ENCODE results near the gene U2AF1L4.

The U2AF1L4 gene

DNA sequence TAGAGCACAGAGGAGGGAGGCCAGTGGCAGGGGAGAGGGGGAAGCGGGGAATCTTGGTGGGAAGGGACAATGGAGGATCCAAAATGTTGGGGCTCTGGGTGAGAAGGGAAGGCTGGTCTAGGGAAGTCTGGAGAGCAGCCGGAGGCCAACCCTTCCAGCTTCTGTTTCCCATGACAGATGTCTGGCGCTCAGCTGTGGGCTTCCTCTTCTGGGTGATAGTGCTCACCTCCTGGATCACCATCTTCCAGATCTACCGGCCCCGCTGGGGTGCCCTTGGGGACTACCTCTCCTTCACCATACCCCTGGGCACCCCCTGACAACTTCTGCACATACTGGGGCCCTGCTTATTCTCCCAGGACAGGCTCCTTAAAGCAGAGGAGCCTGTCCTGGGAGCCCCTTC lies 1.3 kb upstream of the U2AF1L4 start:
- TF ChIP-seq POLR2A (IDR thresholded peaks at IDR 0.05; ENCODE audit: extremely low read depth, insufficient read length) (no peak), MYC (IDR thresholded peaks at IDR 0.05; ENCODE audit: low read depth, low read length) (no peak)
- TF ChIP-seq, protein P1, sequence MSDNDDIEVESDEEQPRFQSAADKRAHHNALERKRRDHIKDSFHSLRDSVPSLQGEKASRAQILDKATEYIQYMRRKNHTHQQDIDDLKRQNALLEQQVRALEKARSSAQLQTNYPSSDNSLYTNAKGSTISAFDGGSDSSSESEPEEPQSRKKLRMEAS (IDR thresholded peaks at IDR 0.05; ENCODE audit: low read depth, low read length), result no peak
- TF ChIP-seq, protein P2, sequence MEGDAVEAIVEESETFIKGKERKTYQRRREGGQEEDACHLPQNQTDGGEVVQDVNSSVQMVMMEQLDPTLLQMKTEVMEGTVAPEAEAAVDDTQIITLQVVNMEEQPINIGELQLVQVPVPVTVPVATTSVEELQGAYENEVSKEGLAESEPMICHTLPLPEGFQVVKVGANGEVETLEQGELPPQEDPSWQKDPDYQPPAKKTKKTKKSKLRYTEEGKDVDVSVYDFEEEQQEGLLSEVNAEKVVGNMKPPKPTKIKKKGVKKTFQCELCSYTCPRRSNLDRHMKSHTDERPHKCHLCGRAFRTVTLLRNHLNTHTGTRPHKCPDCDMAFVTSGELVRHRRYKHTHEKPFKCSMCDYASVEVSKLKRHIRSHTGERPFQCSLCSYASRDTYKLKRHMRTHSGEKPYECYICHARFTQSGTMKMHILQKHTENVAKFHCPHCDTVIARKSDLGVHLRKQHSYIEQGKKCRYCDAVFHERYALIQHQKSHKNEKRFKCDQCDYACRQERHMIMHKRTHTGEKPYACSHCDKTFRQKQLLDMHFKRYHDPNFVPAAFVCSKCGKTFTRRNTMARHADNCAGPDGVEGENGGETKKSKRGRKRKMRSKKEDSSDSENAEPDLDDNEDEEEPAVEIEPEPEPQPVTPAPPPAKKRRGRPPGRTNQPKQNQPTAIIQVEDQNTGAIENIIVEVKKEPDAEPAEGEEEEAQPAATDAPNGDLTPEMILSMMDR (IDR thresholded peaks at IDR 0.05; ENCODE audit: low read depth, low read length), result no peak
- peak overlapping the region; percentile 86 for H3K4me3 ChIP-seq (ENCODE audit: low read depth, low read length)
- no peak for DNase-seq (ENCODE audit: low read depth)

DNA sequence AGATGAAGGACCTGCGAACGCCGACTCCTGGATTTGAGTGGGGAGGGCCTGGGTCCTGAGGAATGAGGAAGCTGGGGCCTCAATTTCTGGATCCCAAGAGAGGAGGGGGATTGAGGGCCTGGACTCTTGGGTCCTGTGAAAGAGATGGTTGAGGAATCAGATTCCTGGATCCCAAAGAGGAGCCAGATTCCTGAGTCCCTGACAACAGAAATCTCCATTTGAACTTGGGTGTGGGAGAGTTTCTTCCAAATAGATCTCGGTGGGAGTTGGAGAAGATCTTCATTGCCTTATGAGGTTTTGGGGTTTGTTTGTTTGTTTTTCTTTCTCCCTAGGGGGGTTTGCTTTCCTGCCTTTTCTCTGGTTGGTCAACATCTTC lies 857 bp upstream of the U2AF1L4 start:
- no peak for DNase-seq (ENCODE audit: low read depth)
- peak overlapping the region; percentile 86 for H3K4me3 ChIP-seq (ENCODE audit: low read depth, low read length)
- TF ChIP-seq POLR2A (IDR thresholded peaks at IDR 0.05; ENCODE audit: extremely low read depth, insufficient read length) (no peak), MYC (IDR thresholded peaks at IDR 0.05; ENCODE audit: low read depth, low read length) (no peak)
- TF ChIP-seq, protein P2 (IDR thresholded peaks at IDR 0.05; ENCODE audit: low read depth, low read length), result no peak
- TF ChIP-seq, protein P1 (IDR thresholded peaks at IDR 0.05; ENCODE audit: low read depth, low read length), result no peak

DNA sequence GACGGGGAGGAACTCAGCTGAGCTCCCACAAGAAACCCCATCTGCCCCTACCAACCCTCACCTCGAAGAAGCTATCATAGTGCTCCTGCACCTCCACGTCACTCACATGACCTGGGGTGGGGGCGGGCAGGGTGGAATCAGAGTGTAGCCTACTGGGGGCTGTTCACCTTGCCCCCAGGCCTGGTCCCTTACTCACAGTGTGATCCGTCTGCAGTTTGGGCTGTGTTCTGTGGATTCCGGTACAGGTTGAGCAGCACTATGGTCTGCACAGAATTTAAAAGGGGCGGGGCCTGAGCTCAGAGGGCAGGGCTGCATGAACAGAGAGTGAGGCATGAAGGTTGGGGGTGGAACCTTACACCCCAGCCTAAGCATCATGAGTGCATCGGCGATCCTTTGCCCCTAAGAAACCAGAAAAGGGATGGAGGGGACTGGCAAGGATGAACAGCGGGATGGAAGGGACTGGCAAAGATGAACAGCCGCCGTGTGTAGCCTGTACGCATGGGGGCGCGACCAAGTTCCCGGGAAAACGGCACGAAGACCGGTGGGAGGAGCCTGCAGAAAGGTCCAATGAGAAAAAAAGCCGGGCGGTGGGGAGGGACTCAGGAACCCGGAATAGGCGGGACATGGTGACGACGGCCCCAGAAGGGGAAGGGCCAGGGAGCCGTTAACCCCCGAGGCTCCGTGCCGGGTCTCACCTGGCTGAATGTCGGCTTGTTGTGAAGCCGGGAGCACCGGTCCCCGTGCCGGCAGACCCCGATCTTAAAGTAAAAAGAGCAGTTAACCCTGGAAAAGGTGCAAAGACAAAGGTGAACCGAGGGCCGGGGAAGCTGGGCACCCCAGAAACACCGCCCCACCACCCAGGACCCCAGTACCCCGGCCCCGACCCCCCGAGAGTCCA lies 539 bp downstream of the U2AF1L4 start:
- peak; percentile 91 for DNase-seq (ENCODE audit: low read depth)
- TF ChIP-seq, protein P1 (IDR thresholded peaks at IDR 0.05; ENCODE audit: low read depth, low read length), result no peak
- peak; percentile 42 for TF ChIP-seq POLR2A (IDR thresholded peaks at IDR 0.05; ENCODE audit: extremely low read depth, insufficient read length)
- TF ChIP-seq, protein P2 (IDR thresholded peaks at IDR 0.05; ENCODE audit: low read depth, low read length), result no peak
- TF ChIP-seq MYC (IDR thresholded peaks at IDR 0.05; ENCODE audit: low read depth, low read length), result no peak
- H3K4me3 ChIP-seq (ENCODE audit: low read depth, low read length), result peak overlapping the region; percentile 66

DNA sequence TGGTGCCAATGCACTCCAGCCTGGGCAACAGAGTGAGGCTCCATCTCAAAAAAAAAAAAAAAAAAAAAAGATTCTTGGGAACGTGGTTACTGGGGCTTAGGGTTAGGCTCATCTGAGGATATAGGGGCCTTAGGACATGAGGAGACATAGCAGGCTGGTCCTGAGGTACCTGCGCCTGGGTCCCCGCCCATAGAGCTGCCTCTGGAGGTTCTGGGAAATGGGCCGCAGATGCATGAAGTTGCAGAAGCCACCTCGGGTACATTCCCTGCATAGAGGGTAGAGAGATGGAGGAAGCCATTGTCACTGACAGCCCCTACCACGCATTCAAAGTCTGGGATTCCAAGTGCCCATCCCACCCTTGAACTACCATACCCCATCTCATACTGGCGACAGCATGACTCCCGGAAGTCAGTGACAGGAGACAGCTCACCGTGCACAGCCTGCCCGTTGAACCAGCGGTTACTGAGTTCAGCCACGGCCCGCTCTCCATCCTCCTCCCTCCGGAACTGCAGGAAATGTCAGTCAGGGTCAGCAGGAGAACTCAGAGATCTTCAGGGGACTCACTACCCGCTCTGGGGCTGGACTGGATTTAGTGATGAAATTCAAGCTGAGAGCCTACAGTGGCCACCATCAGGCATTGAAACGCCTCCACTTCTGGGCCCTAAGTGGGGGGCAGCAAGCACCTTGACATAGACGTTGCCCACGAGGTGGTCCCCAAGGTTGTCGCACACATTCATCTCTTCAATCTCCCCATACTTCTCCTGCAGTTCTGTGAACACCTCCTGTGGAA lies 1.4 kb downstream of the U2AF1L4 start:
- TF ChIP-seq POLR2A (IDR thresholded peaks at IDR 0.05; ENCODE audit: extremely low read depth, insufficient read length), result no peak
- TF ChIP-seq, protein P1 (IDR thresholded peaks at IDR 0.05; ENCODE audit: low read depth, low read length), result no peak
- TF ChIP-seq, protein P2 (IDR thresholded peaks at IDR 0.05; ENCODE audit: low read depth, low read length), result no peak
- TF ChIP-seq MYC (IDR thresholded peaks at IDR 0.05; ENCODE audit: low read depth, low read length), result no peak
- no peak overlapping the region for H3K4me3 ChIP-seq (ENCODE audit: low read depth, low read length)
- DNase-seq (ENCODE audit: low read depth), result no peak

DNA sequence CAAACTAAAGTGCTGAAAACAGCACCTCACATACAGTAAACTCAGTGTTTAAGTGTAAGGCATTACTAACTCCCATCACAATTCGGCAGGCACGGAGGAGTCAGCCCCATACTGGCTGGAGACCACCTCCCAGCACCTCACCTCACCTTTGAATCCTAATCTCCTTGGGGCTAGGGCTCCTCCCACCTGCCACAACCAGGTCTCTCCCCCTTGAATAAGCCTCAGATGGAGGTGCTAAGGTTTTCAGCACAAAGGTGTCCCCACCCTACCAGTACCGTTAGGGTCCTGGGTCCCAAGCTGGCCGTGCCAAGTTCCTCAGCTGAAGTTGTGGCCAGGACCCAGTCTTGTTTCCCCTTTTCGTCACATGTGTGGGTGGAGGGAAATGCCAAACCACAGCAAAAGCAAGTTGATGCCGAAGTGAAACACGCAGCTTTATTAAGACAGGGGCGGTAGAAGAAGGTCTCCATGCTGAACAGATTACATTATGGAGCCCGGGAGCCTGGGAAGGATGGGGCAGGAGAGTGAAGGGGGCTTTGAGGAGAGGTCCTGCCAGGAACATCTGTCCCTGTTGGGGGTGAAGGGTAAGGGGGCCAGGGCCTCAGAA lies 3.0 kb downstream of the U2AF1L4 start, which contains the start of gene IGFLR1:
TSS of gene IGFLR1 (minus strand) at position 332 of the 604 bp plus-strand sequence. CDS start 1,272 bp downstream, outside the sequence.
- DNase-seq (ENCODE audit: low read depth), result peak; percentile 81
- H3K4me3 ChIP-seq (ENCODE audit: low read depth, low read length), result peak within 1 kb of the TSS; percentile 35
- TF ChIP-seq, protein P2 (IDR thresholded peaks at IDR 0.05; ENCODE audit: low read depth, low read length), result no peak
- no peak for TF ChIP-seq POLR2A (IDR thresholded peaks at IDR 0.05; ENCODE audit: extremely low read depth, insufficient read length)
- peak; percentile 52; the same call in 1 of the 2 replicates for TF ChIP-seq MYC (IDR thresholded peaks at IDR 0.05; ENCODE audit: low read depth, low read length)
- TF ChIP-seq, protein P1 (IDR thresholded peaks at IDR 0.05; ENCODE audit: low read depth, low read length), result peak; percentile 84

All from NB4 (cell line).